Skeletal muscle satellite cell (primary cell): ENCODE measurements around the gene TMEM204.

Experiments used
- H3K27me3 ChIP-seq: 2 replicates; pipeline ENCODE4 v1.7.0; 2013; ENCODE audit warnings: low read length; ENCODE audit not compliant: control insufficient read depth, insufficient read depth
- H3K36me3 ChIP-seq: 2 replicates; pipeline ENCODE4 v1.7.0; 2013; ENCODE audit warnings: mild to moderate bottlenecking, control low read depth, low read length; ENCODE audit not compliant: insufficient read depth
- H3K4me1 ChIP-seq: 2 replicates; pipeline ENCODE4 v1.7.0; 2013; ENCODE audit warnings: low read length; ENCODE audit not compliant: control insufficient read depth, insufficient read depth
- H3K4me2 ChIP-seq: 2 replicates; pipeline ENCODE4 v1.7.0; 2013; ENCODE audit warnings: mild to moderate bottlenecking, low read length
- H3K4me3 ChIP-seq: 2 replicates; pipeline ENCODE4 v1.7.0; 2013; ENCODE audit warnings: low read length
- H3K9ac ChIP-seq: 2 replicates; pipeline ENCODE4 v1.7.0; 2013; ENCODE audit warnings: mild to moderate bottlenecking, low read depth, low read length, moderate library complexity
- H3K9me3 ChIP-seq: replicated peaks from 2 replicates; pipeline ENCODE4 v1.7.0; 2013; ENCODE audit warnings: mild to moderate bottlenecking, control low read depth, low read length

TMEM204 gene

DNA sequence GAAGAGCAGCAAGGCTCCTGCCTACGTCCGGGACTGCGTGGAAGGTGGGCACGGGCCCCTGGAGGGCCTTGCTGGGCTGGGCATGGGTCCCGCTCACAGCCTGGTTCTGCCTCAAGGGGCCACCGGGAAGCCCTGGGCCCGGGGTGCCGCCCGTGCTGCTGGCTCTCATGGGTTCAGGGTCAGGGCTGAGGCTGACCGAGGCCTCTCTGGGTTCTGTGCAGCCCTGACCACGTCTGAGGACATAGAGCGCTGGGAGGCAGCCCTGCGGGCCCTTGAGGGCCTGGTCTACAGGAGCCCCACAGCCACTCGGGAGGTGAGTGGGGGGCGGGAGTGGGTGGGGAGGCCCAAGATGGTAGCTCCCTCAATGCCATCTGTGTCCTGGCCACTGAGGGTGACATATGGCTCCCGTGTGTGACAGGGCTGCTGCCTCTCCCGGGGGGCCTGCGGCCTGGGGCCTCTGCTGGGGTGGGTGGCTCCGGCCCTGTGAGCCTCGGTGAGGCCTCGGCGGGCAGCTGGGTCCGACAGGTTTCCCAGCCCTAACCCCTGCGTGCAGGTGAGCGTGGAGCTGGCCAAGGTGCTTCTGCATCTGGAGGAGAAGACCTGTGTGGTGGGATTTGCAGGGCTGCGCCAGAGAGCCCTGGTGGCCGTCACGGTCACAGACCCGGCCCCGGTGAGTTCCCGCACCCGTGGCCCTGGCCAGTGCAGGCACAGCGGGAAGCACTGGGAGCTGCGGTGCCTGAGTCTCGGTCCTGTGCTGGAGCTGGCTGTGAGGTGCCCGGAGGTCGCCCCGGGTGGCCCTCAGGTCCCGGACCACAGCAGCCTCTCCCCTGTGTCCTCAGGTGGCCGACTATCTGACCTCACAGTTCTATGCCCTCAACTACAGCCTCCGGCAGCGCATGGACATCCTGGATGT lies 31.1 kb upstream of the TMEM204 start:
- H3K4me3 ChIP-seq: no peak overlapping the region
- no peaks in the 10 kb centered on the region for H3K27me3 ChIP-seq
- no peak overlapping the region for H3K9ac ChIP-seq
- H3K4me1 ChIP-seq: no peaks in the 10 kb centered on the region
- H3K9me3 ChIP-seq: no peaks in the 10 kb centered on the region
- H3K36me3 ChIP-seq: peaks cover 41% of the 10 kb centered on the region
- no peak overlapping the region for H3K4me2 ChIP-seq

DNA sequence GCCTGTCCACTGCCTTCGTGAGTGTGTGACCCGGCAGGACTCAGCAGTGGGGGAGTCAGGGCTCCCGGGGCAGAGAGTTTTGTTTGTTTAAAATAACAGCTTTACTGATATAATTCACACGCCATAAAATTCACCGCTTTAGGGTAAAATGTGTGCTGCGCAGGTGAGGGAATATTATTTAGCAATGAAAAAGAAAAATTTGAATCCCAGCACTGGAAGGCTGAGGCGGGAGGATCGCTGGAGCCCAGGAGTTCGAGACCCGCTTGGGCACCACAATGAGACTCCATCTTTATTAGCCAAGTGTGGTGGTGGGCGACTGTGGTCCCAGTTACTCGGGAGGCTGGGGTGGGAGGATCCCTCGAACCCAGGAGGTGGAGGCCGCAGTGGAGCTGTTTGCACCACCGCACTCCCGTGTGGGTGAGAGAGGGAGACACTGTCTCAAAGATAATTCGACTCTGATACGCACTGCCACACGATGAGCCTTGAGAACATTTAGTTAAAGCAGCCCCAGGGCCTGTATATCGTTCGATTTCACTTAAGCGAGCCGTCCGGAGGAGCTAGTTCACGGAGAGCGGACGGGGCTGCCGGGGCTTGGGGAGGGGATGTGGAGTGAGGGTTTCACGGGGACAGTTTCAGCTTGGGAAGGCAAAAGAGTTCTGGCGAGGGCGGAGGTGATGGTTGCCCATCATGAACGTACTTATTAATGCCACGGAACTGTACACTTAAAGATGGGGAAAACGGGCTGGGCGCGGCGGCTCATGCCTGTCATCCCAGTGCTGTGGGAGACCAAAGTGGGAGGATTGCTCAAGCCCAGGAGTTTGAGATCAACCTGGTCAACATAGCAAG lies 30.1 kb upstream of the TMEM204 start:
- Histone ChIP-seq H3K9me3 (no peaks in the 10 kb centered on the region), H3K9ac (no peak overlapping the region), H3K4me3 (no peak overlapping the region), H3K36me3 (peaks cover 37% of the 10 kb centered on the region), H3K27me3 (no peaks in the 10 kb centered on the region), H3K4me2 (no peak overlapping the region), H3K4me1 (no peaks in the 10 kb centered on the region)

DNA sequence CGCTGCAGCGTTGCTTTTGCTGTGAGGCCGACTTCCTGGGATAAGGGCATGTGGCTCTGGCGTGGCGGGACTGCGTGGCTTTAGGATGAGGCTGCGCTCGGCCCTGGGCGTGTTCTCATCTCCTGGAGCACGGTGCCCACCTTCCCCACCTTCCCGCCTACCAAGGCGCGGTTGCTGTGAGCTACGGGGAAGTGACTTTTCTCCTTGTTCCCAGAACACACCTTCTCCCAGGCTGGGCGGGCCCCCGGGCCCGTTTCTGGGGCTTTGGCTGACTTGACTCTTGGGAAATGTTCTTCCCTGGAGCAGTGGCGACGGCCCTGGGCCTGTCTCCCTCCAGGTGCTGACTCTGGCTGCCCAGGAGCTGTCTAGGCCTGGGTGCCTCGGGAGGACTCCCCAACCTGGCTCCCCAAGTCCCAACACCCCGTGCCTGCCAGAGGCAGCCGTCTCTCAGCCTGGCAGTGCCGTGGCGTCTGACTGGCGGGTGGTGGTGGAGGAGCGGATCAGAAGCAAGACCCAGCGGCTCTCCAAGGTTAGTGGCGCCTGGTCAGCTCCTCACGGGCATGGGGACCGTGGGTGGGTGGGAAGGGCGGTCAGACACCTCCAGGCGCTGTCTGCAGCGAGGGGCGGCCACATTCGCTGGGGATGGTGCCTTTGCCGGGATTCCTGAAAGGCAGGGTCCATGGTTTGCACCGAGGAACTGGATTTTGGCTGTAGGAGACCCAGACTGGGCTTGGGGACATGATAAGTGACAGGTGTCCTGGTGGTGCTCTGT lies 28.2 kb upstream of the TMEM204 start:
- H3K4me3 ChIP-seq: no peak overlapping the region
- H3K9ac ChIP-seq: no peak overlapping the region
- peaks cover 41% of the 10 kb centered on the region for H3K36me3 ChIP-seq

DNA sequence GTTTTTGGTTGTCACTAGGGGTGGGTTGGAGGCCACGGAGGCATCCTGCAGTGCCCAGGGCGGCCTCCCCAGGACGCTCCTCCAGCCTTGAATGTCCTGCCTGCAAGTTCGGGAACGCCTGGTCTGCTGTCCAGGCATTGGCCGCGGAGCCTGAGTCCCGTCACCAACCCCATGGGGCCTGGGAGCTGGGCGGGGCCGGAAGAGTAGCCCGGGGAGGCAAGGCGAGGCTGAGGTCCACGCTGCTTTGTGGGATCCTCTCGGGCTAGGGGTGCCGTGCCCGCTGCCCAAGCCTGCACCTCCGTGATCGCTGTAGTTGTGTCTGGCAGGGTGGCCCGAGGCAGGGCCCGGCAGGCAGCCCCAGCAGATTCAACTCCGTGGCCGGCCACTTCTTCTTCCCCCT lies 27.6 kb upstream of the TMEM204 start:
- Histone ChIP-seq H3K9ac (no peak overlapping the region), H3K4me3 (no peak overlapping the region), H3K36me3 (peaks cover 42% of the 10 kb centered on the region)

More for the DNA sequence above, 28.2 kb upstream of the TMEM204 start:
- Histone ChIP-seq H3K4me1 (no peaks in the 10 kb centered on the region), H3K9me3 (no peaks in the 10 kb centered on the region), H3K27me3 (no peaks in the 10 kb centered on the region), H3K4me2 (no peak overlapping the region)

DNA sequence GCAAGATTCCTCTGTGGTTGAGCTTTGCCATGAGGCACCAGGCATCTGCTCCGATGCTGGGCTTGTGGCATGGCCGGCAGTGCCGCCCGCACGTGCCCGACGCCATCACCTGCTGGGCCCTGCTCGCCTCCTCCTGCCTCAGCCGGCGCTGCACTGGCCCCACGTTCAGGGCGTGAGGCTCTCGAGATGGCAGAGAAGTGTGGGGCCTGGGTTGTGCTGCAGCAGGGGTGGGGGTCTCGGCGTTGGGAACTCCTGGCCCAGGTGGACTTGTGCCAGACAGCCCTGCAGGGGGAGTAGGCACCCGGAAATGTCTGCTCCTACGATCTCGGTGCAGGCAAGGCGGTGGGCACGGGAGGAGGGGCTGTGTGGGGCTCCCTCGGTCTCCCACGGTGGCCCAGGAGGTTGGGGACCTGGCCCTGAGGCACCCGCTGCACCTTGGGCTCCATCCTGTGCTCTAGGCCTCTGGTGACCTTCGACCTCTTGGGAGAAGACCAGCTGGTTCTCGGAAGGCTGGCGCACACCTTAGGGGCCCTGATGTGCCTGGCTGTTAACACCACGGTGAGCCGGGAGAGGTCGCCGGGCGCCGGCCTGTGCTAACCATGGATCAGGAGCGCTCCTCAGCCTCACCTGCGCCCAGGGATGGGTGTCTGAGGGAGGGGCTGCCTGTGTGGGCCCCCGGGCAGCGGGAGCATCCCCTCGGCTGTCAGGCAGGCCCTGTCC lies 26.8 kb upstream of the TMEM204 start:
- H3K4me2 ChIP-seq: no peak overlapping the region
- H3K4me1 ChIP-seq: no peaks in the 10 kb centered on the region
- no peaks in the 10 kb centered on the region for H3K27me3 ChIP-seq
- H3K9me3 ChIP-seq: no peaks in the 10 kb centered on the region
- H3K9ac ChIP-seq: no peak overlapping the region
- H3K36me3 ChIP-seq: peaks cover 37% of the 10 kb centered on the region
- no peak overlapping the region for H3K4me3 ChIP-seq

More for the DNA sequence above, 27.6 kb upstream of the TMEM204 start:
- H3K4me2 ChIP-seq: no peak overlapping the region
- no peaks in the 10 kb centered on the region for H3K27me3 ChIP-seq
- H3K4me1 ChIP-seq: no peaks in the 10 kb centered on the region
- H3K9me3 ChIP-seq: no peaks in the 10 kb centered on the region

DNA sequence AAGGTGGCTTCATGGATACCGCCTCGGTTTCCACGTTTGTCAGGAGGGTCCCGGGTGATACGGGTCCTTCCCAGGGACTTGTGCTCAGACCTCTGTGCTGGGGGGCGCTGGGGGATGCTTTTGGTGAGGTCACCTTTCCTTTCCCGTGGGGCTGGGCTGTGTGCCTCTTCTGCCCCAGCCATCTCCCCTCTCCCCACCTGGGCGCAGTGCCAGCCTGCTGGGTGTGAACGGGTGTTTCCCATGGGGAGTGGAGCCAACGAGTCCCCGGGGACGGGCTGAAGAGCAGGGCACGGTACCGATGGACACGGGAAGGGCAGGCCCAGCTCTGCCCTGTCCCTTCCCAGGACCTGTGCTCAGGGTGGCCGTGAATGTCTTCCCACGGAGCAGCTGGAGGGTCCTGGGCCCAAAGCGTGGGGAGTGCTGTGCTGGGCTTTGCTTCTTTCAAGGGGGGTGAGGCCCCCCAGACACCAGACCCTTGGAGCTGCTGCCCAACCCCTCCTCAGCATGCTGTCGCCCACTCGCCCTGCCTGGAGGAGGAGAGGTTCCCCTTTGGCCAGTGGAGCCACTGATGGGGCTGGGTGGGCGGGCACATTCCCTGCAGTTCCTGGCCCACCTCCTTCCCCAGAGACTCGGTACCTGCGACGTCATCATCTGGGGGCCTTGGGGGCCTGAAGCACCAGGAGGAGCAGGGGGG lies 24.8 kb upstream of the TMEM204 start:
- H3K4me3 ChIP-seq: no peak overlapping the region
- no peak overlapping the region for H3K9ac ChIP-seq
- no peaks in the 10 kb centered on the region for H3K4me1 ChIP-seq
- H3K27me3 ChIP-seq: no peaks in the 10 kb centered on the region
- H3K9me3 ChIP-seq: no peaks in the 10 kb centered on the region
- peaks cover 23% of the 10 kb centered on the region for H3K36me3 ChIP-seq
- no peak overlapping the region for H3K4me2 ChIP-seq

DNA sequence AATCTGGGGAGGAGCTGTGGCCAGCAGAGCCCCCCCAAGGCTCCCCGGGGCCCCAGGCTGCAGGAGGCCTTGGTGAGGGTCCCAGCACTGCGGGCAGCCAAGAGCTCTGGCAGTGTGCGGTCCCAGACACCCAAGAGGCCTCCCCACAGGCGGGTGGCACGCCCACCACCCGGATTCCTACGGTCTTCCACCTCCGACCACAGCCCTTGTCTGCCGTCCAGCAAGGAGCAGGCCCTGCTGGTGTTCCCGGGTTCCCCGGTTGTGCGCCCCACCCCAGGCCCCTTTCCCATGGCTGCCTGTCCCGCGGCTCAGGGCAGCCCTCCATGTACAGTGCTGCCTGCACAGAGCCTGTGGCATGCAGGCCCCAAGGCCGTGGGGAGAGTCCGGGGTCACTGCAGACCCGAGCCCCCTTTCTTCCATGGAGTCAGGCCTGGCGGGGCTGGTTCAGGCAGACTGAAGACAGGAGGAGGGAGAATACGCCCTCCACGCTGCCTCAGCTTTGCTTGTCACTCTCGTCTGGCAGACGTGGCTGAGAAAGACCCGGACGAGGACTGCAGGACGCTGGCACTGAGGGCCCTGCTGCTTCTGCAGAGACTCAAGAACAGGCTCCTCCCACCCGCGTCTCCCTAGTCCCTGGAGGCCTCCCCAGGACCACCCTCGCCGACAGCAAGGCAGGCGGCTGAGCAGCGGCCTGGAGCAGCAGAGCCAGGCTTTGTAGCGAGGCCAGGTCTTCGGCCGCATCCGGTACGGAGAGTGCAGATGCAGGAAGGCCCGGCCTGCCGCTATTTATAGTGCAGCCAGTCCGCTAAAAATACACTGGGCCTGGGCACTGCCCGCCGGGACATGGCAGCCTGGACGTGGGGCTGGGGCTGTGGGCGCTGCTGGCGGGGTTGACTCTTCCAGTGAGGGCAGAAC lies 23.9 kb upstream of the TMEM204 start:
- no peaks in the 10 kb centered on the region for H3K9me3 ChIP-seq
- H3K36me3 ChIP-seq: peaks cover 23% of the 10 kb centered on the region
- H3K27me3 ChIP-seq: no peaks in the 10 kb centered on the region
- H3K4me3 ChIP-seq: no peak overlapping the region
- H3K4me2 ChIP-seq: no peak overlapping the region
- H3K9ac ChIP-seq: no peak overlapping the region
- no peaks in the 10 kb centered on the region for H3K4me1 ChIP-seq

DNA sequence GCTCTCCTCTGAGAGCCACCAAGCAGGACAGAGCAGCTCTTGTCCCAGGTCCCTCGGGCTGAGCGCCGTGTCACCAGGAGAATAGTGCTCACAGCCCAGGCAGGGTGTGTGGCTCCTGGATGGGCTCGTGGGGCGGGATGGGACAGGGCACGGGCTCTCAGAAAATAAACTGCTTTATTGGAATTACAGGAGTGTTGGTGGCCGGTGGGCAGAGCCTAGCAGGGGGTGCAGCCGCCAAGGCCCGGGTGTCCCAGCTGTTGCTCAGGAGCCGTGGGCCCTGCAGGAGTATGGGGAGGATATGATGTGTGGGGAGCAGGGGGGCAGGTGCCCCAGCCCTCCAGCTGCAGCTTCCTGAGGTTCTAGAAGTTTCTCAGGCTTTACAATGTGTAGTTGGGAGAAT lies 23.2 kb upstream of the TMEM204 start:
- no peak overlapping the region for H3K4me2 ChIP-seq
- no peaks in the 10 kb centered on the region for H3K4me1 ChIP-seq
- H3K36me3 ChIP-seq: peaks cover 23% of the 10 kb centered on the region
- H3K9me3 ChIP-seq: no peaks in the 10 kb centered on the region
- H3K27me3 ChIP-seq: no peaks in the 10 kb centered on the region
- no peak overlapping the region for H3K4me3 ChIP-seq
- H3K9ac ChIP-seq: no peak overlapping the region

DNA sequence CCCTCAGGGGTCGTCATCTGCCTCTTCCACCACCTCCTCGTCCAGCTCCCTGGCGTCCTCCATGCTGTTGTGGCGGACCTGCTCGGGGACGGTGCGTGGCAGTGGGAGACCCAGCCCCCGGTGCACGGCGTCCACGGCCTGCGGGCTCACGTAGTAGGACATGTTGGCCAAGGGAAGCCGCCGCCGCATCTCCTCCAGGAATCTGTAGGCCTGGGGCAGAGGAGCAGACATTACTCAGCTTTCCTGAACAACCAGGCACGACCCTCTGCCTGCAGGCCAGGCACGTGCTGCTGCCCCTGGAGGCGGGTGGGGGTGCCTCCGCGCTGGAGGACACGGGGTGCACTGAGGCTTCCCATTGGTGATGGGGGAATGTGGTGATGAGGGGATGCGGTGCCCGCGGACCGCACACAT lies 22.5 kb upstream of the TMEM204 start:
- Histone ChIP-seq H3K4me2 (no peak overlapping the region), H3K27me3 (no peaks in the 10 kb centered on the region), H3K4me3 (no peak overlapping the region), H3K4me1 (no peaks in the 10 kb centered on the region), H3K9ac (no peak overlapping the region), H3K36me3 (peaks cover 19% of the 10 kb centered on the region), H3K9me3 (no peaks in the 10 kb centered on the region)
